Suprapubic skin (tissue), 4 donors: ENCODE results near the gene JHY. TPM values are rescaled to one million over a fixed set of nuclear protein-coding genes. Genes with fewer than 3 reads are reported as not detected.
A peak's percentile ranks its signal among the peaks of the same experiment; 100 is the strongest.

Experiments used
- DNase-seq, 2 donors: peaks; one replicate each; pipeline ENCODE4 v3.0.0-alpha.2; 2019; ENCODE audit warnings: low spot score in 2 of 2
- H3K27ac ChIP-seq: fragments of 200-600 bp; sonication (generic); one replicate; pipeline ENCODE4 v1.5.1; 2019
- H3K27me3 ChIP-seq: fragments of 200-600 bp; sonication (generic); one replicate; pipeline ENCODE4 v1.5.1; 2019
- H3K36me3 ChIP-seq: fragments of 200-600 bp; sonication (generic); one replicate; pipeline ENCODE4 v1.5.1; 2019
- H3K4me1 ChIP-seq: fragments of 200-600 bp; sonication (generic); one replicate; pipeline ENCODE4 v1.5.1; 2019
- H3K4me3 ChIP-seq: fragments of 200-600 bp; sonication (generic); one replicate; pipeline ENCODE4 v1.5.1; 2019; ENCODE audit warnings: mild to moderate bottlenecking
- H3K9me3 ChIP-seq: fragments of 200-600 bp; sonication (generic); one replicate; pipeline ENCODE4 v1.5.1; 2019
- CTCF ChIP-seq, 2 donors: fragments of 200-600 bp in 1 of 2; fragments of 450-650 bp in 1 of 2; sonication (generic) in 1 of 2; IDR thresholded peaks; one replicate each; pipeline ENCODE4 v1.5.1; 2016 to 2019; ENCODE audit warnings: antibody characterized with exemption in 2 of 2, mild to moderate bottlenecking in 1 of 2, moderate library complexity in 1 of 2
- EP300 ChIP-seq: sonication (generic); formaldehyde crosslinking; IDR thresholded peaks from one replicate; pipeline ENCODE4 v1.6.1; 2017; ENCODE audit warnings: antibody characterized with exemption
- POLR2A ChIP-seq, 2 donors: fragments of 450-650 bp; IDR thresholded peaks; one replicate each; pipeline ENCODE4 v1.6.1; 2017; ENCODE audit warnings: antibody characterized with exemption in 2 of 2, mild to moderate bottlenecking in 2 of 2, moderate library complexity in 2 of 2
- POLR2AphosphoS5 ChIP-seq, 3 donors: sonication (generic); formaldehyde crosslinking; IDR thresholded peaks; one replicate each; pipeline ENCODE4 v1.6.1; 2017; ENCODE audit warnings: antibody characterized with exemption in 3 of 3
- WGBS: methylation state at CpG from one replicate; pipeline ENCODE4 v1.1.5; 2018; 5-methylcytosine and 5-hydroxymethylcytosine counted together
- total RNA-seq, 4 donors: library from RNA; depleted of rRNA; stranded (reverse); fragments of >200 nt; gene quantifications; one replicate each; pipeline ENCODE4 v1.1.0, GENCODE V29; 2016

Gene JHY
- total RNA-seq, result 1 to 10 TPM; 2.5 to 7.6 (median 3.9) TPM

GRCh38 chr11:122882189-122882856, at the start of gene JHY:
Gene JHY, plus strand, starts transcription at chr11:122882759. Its CDS starts 3,091 bp downstream, at chr11:122885850.
- no peaks in the 10 kb centered on the region for H3K36me3 ChIP-seq
- H3K9me3 ChIP-seq, result no peaks in the 10 kb centered on the region
- WGBS, result 29% methylated on average over 34 of the region's 39 CpGs
- H3K4me3 ChIP-seq, result peak within 1 kb of the TSS; percentile 75
- peaks cover 4% of the 10 kb centered on the region for H3K4me1 ChIP-seq
- peak within 1 kb of the TSS; percentile 87 for H3K27ac ChIP-seq
- TF ChIP-seq POLR2A (IDR thresholded peaks at IDR 0.05) (no peak), POLR2AphosphoS5 (IDR thresholded peaks at IDR 0.05) (no peak), EP300 (no peak), CTCF (IDR thresholded peaks at IDR 0.05) (no peak)
- H3K27me3 ChIP-seq, result no peaks in the 10 kb centered on the region
- DNase-seq, result peak; percentile 82 to 83

- Histone ChIP-seq H3K4me3 (no peak overlapping the region), H3K27me3 (no peaks in the 10 kb centered on the region), H3K4me1 (no peaks in the 10 kb centered on the region), H3K36me3 (no peaks in the 10 kb centered on the region), H3K27ac (no peak overlapping the region), H3K9me3 (no peaks in the 10 kb centered on the region)
- no peak for TF ChIP-seq POLR2A (IDR thresholded peaks at IDR 0.05)
- no peak for TF ChIP-seq CTCF (IDR thresholded peaks at IDR 0.05)
- no peak for TF ChIP-seq POLR2AphosphoS5 (IDR thresholded peaks at IDR 0.05)
- no peak for TF ChIP-seq EP300
- 84% methylated on average over 7 of the region's 7 CpGs for WGBS
- DNase-seq, result no peak
Observed at GRCh38 chr11:122833846-122834464, 48.6 kb upstream of the JHY start.

- no peak for TF ChIP-seq EP300
- no peak for TF ChIP-seq CTCF (IDR thresholded peaks at IDR 0.05)
- Histone ChIP-seq H3K4me1 (no peaks in the 10 kb centered on the region), H3K9me3 (no peaks in the 10 kb centered on the region), H3K27ac (no peak overlapping the region), H3K4me3 (no peak overlapping the region), H3K36me3 (no peaks in the 10 kb centered on the region), H3K27me3 (no peaks in the 10 kb centered on the region)
- no peak for DNase-seq
Observed at GRCh38 chr11:122836916-122837315, 45.6 kb upstream of the JHY start.

GRCh38 chr11:122837528-122838346, 44.8 kb upstream of the JHY start:
- WGBS, result 90% methylated on average over 4 of the region's 4 CpGs
- no peak for TF ChIP-seq POLR2A (IDR thresholded peaks at IDR 0.05)
- TF ChIP-seq POLR2AphosphoS5 (IDR thresholded peaks at IDR 0.05), result no peak
- TF ChIP-seq CTCF (IDR thresholded peaks at IDR 0.05), result no peak
- TF ChIP-seq EP300, result no peak
- Histone ChIP-seq H3K27ac (no peak overlapping the region), H3K9me3 (no peaks in the 10 kb centered on the region), H3K4me1 (no peaks in the 10 kb centered on the region), H3K36me3 (no peaks in the 10 kb centered on the region), H3K27me3 (no peaks in the 10 kb centered on the region), H3K4me3 (no peak overlapping the region)
- no peak for DNase-seq
